ENCODE measurements around the gene CSF1R.

DNA sequence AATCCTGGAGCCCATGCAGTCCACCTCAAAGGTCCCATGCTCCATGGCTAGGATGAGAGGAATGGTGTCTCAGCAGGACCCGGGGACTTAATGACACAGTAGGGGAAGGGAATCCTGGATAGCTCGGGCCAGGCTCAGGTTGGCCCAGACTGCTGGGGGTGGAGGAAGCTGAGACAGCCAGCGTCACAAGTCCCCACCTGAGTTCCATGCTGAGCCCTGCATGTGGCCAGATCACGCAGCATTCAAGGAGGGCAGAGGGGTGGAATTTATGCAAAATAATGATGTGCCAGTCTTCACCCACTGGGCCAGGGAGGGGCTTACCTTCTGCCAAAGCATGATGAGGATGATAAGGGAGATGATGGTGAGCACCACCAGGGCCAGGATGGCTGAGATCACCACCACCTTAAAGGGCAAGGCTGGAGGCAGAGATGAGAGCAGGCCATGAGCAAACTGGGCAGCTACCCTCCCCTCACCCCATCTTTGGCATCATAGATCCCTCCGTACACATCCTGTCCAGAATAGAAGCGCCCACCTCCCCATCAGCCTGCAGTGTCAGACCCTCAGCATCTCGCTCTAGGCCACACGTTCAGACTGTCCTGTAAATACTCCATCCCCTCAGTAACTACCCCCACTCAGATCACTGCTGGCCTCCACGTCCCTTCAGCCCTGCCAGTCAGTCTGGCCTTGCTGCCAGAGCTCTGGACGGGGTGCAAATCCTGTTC lies 40.0 kb upstream of the CSF1R start:
- TF ChIP-seq CTCF (conservative IDR thresholded peaks at IDR 0.05 in 1 of 2, IDR thresholded peaks at IDR 0.05 in 1 of 2; ENCODE audit: extremely low read depth in 1 of 2, insufficient read depth in 1 of 2, low read depth in 1 of 2, low read length in 2 of 2) = no peak
- no peak for TF ChIP-seq EZH2 (IDR thresholded peaks at IDR 0.05; ENCODE audit: borderline replicate concordance, low read length)
